ENCODE results near the gene BDH2. TPM values are rescaled to one million over a fixed set of nuclear protein-coding genes. Genes with fewer than 3 reads are reported as not detected.

BDH2 gene
- total RNA-seq, 4 donors from 2014 or later: 13.8 to 54.0 (median 31.9) TPM

DNA sequence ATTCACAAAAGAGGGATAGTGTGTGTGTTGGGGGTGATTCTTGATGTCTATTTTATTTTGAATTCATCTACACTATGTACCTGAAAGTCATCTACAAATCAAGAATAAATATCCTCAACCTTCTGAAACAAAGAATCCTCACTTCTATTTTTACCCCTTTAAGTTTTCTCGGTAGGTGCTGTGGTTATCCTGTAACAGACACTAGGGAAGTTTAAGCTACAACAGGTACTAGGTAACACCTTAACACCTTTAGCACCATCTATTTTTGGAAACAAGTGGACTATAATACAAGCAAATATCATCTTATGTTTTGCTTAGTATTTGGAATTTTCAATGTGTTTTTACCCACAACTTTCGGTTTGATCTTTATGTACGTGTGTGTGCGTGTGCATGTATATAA, 12.0 kb upstream of the BDH2 start:
- Histone ChIP-seq H3K36me3 (no peaks in the 10 kb centered on the region), H3K27ac (no peak overlapping the region), H3K4me3 (no peak overlapping the region), H3K9me3 (no peaks in the 10 kb centered on the region), H3K27me3 (no peaks in the 10 kb centered on the region), H3K4me1 (no peaks in the 10 kb centered on the region)
- TF ChIP-seq, protein P1, sequence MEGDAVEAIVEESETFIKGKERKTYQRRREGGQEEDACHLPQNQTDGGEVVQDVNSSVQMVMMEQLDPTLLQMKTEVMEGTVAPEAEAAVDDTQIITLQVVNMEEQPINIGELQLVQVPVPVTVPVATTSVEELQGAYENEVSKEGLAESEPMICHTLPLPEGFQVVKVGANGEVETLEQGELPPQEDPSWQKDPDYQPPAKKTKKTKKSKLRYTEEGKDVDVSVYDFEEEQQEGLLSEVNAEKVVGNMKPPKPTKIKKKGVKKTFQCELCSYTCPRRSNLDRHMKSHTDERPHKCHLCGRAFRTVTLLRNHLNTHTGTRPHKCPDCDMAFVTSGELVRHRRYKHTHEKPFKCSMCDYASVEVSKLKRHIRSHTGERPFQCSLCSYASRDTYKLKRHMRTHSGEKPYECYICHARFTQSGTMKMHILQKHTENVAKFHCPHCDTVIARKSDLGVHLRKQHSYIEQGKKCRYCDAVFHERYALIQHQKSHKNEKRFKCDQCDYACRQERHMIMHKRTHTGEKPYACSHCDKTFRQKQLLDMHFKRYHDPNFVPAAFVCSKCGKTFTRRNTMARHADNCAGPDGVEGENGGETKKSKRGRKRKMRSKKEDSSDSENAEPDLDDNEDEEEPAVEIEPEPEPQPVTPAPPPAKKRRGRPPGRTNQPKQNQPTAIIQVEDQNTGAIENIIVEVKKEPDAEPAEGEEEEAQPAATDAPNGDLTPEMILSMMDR (IDR thresholded peaks at IDR 0.05): no peak
- TF ChIP-seq POLR2A (IDR thresholded peaks at IDR 0.05): no peak
- TF ChIP-seq EP300 (IDR thresholded peaks at IDR 0.05; ENCODE audit: low read depth): no peak
- in situ Hi-C loops (cut with MboI; ENCODE audit: low pct_ligation_motif_present in 1 of 4, low pct_unique_long_range_greater_than_20kb in 1 of 4, low sequenced_read_pairs in 3 of 4): no loop called here
- DNase-seq: no peak
- intact Hi-C loops (cut with DNase I; ENCODE audit: low total_unique reads): no loop called here
- 76 to 94% methylated on average over 4 of the region's 4 CpGs for WGBS, 2 donors (ENCODE audit: low coverage in 1 of 2)

DNA sequence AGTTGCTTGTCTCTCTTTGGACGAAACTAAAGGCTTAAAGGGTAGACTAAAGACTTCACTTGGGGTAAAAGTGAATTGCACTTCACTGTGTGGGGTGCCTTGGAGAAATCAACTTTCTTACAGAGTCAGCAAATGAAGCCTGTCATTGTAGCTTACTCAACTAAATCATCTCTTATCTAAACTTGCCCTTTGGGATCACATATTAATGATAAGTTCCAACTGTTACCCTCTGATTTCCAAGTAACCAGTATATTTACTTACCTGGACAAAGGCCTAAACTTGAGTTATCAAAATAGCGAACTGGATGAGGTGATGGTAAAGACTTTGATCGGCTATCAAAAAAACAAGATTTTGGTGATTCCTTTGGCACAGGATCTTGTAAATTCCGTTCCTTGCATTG, 8.9 kb upstream of the BDH2 start:
- no peaks in the 10 kb centered on the region for H3K27me3 ChIP-seq
- in situ Hi-C loops (cut with MboI; ENCODE audit: low pct_ligation_motif_present in 1 of 4, low pct_unique_long_range_greater_than_20kb in 1 of 4, low sequenced_read_pairs in 3 of 4) (loop anchor here in 1 of 4 donors (10.0 kb wide), 1 partner anchor 664 kb away; no protein-coding TSS in a partner anchor), intact Hi-C loops (cut with DNase I; ENCODE audit: low total_unique reads) (no loop called here)
- no peaks in the 10 kb centered on the region for H3K36me3 ChIP-seq
- no peaks in the 10 kb centered on the region for H3K9me3 ChIP-seq
- H3K4me1 ChIP-seq: no peaks in the 10 kb centered on the region
- WGBS, 2 donors (ENCODE audit: low coverage in 1 of 2): 94 to 95% methylated on average over 4 of the region's 4 CpGs
- TF ChIP-seq POLR2A (IDR thresholded peaks at IDR 0.05) (no peak), EP300 (IDR thresholded peaks at IDR 0.05; ENCODE audit: low read depth) (no peak), POLR2AphosphoS5 (IDR thresholded peaks at IDR 0.05) (no peak)
- TF ChIP-seq, protein P1 (IDR thresholded peaks at IDR 0.05): no peak
- no peak overlapping the region for H3K27ac ChIP-seq
- H3K4me3 ChIP-seq: no peak overlapping the region
- DNase-seq: no peak

- WGBS, 2 donors (ENCODE audit: low coverage in 1 of 2): 93 to 96% methylated on average over 2 of the region's 2 CpGs
- in situ Hi-C loops (cut with MboI; ENCODE audit: low pct_ligation_motif_present in 1 of 4, low pct_unique_long_range_greater_than_20kb in 1 of 4, low sequenced_read_pairs in 3 of 4) (loop anchor here in 1 of 4 donors (10.0 kb wide), 1 partner anchor 661 kb away; no protein-coding TSS in a partner anchor), intact Hi-C loops (cut with DNase I; ENCODE audit: low total_unique reads) (no loop called here)
- TF ChIP-seq POLR2A (IDR thresholded peaks at IDR 0.05): no peak
- no peak for TF ChIP-seq POLR2AphosphoS5 (IDR thresholded peaks at IDR 0.05)
- H3K36me3 ChIP-seq: no peaks in the 10 kb centered on the region
- DNase-seq: no peak
- no peaks in the 10 kb centered on the region for H3K27me3 ChIP-seq
- no peak overlapping the region for H3K27ac ChIP-seq
- H3K9me3 ChIP-seq: no peaks in the 10 kb centered on the region
- H3K4me1 ChIP-seq: no peaks in the 10 kb centered on the region
- no peak overlapping the region for H3K4me3 ChIP-seq
These were observed 6.1 kb upstream of the BDH2 start for GRCh38 chr4:103105558-103106356.

DNA sequence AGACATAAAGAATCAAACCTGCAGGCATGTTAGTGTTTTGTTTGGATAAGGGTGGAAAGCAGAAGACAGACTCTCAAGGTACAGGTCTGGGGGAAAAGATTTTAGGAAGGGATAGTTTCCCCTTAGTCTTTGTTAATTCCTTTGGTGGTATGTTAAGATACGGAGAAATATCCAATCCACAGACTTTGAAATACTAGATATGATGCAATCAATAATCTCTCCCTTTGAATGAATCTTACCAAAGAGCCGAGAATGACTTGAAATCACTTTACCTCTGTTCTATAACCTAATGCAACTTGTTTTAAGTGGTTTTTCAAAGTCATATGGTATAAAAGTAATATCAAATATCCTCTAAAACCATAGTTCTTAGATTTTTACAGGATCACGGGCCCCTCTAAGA, 5.3 kb upstream of the BDH2 start:
- 85 to 96% methylated on average over 3 of the region's 3 CpGs for WGBS, 2 donors (ENCODE audit: low coverage in 1 of 2)
- H3K4me1 ChIP-seq: no peaks in the 10 kb centered on the region
- intact Hi-C loops (cut with DNase I; ENCODE audit: low total_unique reads): no loop called here
- TF ChIP-seq POLR2AphosphoS5 (IDR thresholded peaks at IDR 0.05) (no peak), POLR2A (IDR thresholded peaks at IDR 0.05) (no peak), EP300 (IDR thresholded peaks at IDR 0.05; ENCODE audit: low read depth) (no peak)
- TF ChIP-seq, protein P1 (IDR thresholded peaks at IDR 0.05): no peak
- H3K36me3 ChIP-seq: no peaks in the 10 kb centered on the region
- no peak for DNase-seq
- no peak overlapping the region for H3K27ac ChIP-seq
- no peaks in the 10 kb centered on the region for H3K9me3 ChIP-seq
- in situ Hi-C loops (cut with MboI; ENCODE audit: low pct_ligation_motif_present in 1 of 4, low pct_unique_long_range_greater_than_20kb in 1 of 4, low sequenced_read_pairs in 3 of 4): loop anchor here in 1 of 4 donors (10.0 kb wide), 1 partner anchor 660 kb away; no protein-coding TSS in a partner anchor
- no peaks in the 10 kb centered on the region for H3K27me3 ChIP-seq
- H3K4me3 ChIP-seq: no peak overlapping the region

Measured in transverse colon (tissue), 4 donors.